GM21423 (cell line): Measurements from ENCODE around the gene SUGCT.
"Not testable (repeated sequence)": the region's sequence is repeated elsewhere in the genome, so short reads cannot be mapped to it uniquely, and the experiment has no call there.

Source experiments
- ATAC-seq: cut with Tn5 transposase; IDR thresholded peaks from one replicate; pipeline ENCODE4 v1.9.1; 2021; ENCODE audit warnings: mild to moderate bottlenecking, moderate library complexity; ENCODE audit not compliant: unreplicated experiment

The SUGCT gene

GRCh38 chr7:40138973-40139372, 4.2 kb downstream of the SUGCT start:
- no peak for ATAC-seq

DNA sequence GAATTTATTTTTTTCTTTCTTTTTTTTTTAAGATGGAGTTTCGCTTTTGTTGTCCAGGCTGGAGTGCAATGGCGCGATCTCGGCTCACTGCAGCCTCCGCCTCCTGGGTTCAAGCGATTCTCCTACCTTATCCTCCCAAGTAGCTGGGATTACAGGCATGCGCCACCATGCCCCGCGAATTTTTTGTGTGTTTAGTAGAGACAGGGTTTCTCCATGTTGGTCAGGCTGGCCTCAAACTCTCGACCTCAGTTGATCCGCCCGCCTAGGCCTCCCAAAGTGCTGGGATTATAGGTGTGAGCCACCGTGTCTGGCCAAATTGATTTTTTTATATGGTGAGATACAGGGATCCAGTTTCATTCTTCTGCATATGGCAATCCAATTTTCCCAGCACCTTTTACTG, 5.1 kb downstream of the SUGCT start:
- not testable (repeated sequence) for ATAC-seq

GRCh38 chr7:40141916-40142315, 7.1 kb downstream of the SUGCT start:
- not testable (repeated sequence) for ATAC-seq

DNA sequence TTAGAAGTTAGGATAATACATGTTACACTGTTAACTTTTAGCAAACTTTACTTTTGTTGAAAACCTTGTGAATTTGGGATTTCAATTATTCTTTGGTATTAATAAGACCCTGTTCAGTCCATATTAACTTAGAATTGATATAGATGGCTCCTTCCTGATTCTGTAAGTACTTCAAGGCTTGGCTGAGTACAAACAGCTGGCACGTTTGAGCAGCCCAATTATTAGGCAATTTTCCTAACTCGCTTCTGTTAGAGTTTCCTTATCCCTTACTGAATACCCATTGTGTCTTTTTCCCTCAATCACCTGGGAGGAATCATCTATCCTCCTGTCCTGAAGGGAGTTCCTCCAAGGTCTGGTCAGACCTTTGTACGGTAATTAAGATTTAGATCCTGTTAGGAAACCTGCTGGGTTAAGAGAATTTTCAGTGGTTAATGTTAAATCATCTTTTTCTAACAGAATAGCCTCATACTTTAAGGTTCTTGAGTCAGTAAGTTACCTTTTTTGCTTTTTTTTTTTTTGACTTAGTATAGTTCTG, 10.9 kb downstream of the SUGCT start:
- not testable (repeated sequence) for ATAC-seq

- ATAC-seq, result no peak
Observed at GRCh38 chr7:40147371-40148246, 12.8 kb downstream of the SUGCT start.

DNA sequence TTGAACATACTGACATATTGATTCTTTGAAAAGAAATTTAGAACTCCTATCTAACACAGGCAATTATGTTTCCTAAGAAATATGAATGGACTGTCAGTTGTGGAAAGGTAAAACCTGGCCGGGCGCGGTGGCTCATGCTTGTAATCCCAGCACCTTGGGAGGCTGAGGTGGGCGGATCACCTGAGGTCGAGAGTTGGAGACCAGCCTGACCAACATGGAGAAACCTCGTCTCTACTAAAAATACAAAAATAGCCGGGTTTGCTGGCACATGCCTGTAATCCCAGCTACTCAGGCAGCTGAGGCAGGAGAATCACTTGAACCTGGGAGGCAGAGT, 13.4 kb downstream of the SUGCT start:
- not testable (repeated sequence) for ATAC-seq

- ATAC-seq, result no peak
Observed at GRCh38 chr7:40148671-40149070, 13.9 kb downstream of the SUGCT start.

DNA sequence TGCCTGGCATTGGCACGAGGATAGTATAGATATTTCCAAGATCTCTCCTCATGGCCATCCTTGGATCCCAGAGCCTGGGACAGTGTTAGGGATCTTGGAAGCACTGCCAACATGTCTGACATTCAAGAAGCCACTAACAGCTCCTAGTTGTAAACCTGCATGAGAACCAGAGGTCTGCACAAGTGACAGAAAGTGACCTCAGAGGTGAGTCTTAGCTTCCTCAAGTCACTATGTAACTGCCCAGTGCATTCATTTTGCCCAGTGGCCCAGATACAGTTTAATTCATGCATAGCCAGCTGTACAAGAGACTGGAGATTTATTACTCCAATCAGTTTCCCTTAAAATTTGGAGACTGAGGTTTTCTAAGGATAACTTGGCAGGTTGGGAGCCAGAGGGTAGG, 16.7 kb downstream of the SUGCT start:
- no peak for ATAC-seq

DNA sequence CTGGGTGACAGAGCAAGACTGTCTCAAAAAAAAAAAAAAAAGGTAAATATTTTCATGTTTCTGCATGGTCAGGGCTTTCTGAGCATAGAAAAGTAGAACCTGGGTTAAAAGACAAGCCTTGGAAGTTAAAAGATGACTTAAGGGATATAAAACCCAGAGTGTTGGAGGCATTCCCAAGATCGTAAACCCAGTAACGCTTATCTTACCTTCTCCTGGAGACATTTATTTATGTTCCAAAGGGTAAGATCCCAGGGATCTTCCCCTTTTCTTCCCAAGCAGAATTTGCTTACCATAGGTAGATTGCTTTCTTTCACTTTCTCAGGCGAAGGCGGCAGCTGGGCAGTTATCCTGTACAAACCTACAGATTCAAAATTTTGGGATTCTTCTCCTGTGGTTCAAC, 22.2 kb downstream of the SUGCT start:
- no peak for ATAC-seq

DNA sequence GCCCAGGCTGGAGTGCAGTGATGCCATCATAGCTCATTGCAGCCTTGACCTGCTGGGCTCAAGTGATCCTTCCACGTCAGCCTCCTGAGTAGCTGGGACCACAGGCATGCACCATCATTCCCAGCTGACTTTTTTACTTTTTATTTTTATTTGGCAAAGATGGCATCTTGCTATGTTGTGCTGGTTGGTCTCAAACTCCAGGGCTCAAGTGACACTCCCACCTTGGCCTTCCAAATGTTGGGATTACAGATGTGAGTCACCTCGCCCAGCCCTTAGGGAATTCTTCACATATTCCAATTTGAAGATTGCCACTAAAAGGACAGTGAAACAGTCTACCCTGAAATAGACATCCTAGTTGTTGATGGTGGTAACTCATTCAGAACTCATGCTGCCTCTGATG, 27.7 kb downstream of the SUGCT start:
- ATAC-seq, result no peak

DNA sequence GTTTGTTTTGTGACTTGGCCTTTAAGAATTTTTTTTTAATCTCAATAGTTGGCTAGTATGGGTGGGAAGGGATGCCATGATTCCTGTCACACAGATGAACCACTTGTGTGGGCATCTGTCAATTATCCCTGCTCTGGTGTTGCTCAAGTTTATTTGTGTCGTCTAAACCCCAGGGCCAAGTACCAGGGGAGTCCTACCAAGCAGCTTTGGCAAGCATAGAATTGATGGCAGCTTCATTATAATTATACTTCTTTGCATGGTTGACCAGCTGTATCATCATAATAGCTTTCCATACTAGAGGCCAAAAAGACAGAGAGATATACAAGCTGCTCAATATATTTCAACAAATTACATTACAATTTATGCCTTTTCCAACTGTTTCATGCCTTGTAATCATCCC, 30.4 kb downstream of the SUGCT start:
- ATAC-seq, result no peak

- ATAC-seq, result no peak
Observed at GRCh38 chr7:40167291-40167690, 32.5 kb downstream of the SUGCT start.

GRCh38 chr7:40168266-40168665, 33.5 kb downstream of the SUGCT start:
- ATAC-seq, result not testable (repeated sequence)

GRCh38 chr7:40173121-40173520, 38.3 kb downstream of the SUGCT start:
- ATAC-seq, result not testable (repeated sequence)

- ATAC-seq, result not testable (repeated sequence)
Observed at GRCh38 chr7:40175256-40175655, 40.5 kb downstream of the SUGCT start.

- no peak for ATAC-seq
Observed at GRCh38 chr7:40175725-40176510, 41.1 kb downstream of the SUGCT start.

- no peak for ATAC-seq
Observed at GRCh38 chr7:40177071-40177470, 42.3 kb downstream of the SUGCT start.

GRCh38 chr7:40182452-40182851, 47.6 kb downstream of the SUGCT start:
- ATAC-seq, result no peak

DNA sequence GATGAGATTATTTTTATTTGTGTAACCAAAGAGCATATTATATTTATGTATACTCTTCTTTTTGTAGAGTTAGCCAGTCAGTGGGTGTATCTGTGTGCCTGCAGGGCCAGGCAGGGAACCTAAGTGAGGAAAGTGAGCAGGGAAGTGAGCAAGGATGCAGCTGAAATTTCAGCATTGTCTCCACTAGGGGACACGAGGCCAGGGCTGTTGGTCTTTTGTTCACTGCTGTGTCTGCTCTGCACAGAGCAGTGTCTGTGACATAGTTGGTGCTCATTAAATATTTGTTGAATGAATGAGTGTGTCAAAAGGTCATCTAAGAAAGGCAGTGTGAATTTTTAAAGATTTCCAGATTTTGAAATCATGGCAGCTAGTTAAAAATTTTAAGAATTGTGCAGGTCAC, 51.8 kb downstream of the SUGCT start:
- ATAC-seq, result no peak

GRCh38 chr7:40192036-40192435, 57.2 kb downstream of the SUGCT start:
- ATAC-seq, result no peak

- ATAC-seq, result no peak
Observed at GRCh38 chr7:40194745-40195144, 59.9 kb downstream of the SUGCT start.

- ATAC-seq, result no peak
Observed at GRCh38 chr7:40197527-40197926, 62.7 kb downstream of the SUGCT start.
